Heart left ventricle (tissue), 13 donors: ENCODE data around the gene GABPA.

Experiments
- CTCF ChIP-seq, 12 donors: fragments of 200-600 bp; sonication (generic) in 4 of 12; IDR thresholded peaks; one replicate each; pipeline versions ENCODE4 v1.5.0 to v1.8.0; 2018 to 2022; ENCODE audit warnings: antibody characterized with exemption in 12 of 12, mild to moderate bottlenecking in 5 of 12
- POLR2A ChIP-seq, 2 donors: fragments of 450-650 bp; IDR thresholded peaks; one replicate each; pipeline ENCODE4 v1.6.1; 2017; ENCODE audit warnings: antibody characterized with exemption in 2 of 2, mild to moderate bottlenecking in 2 of 2, moderate library complexity in 2 of 2
- donor health status: ischemic (EF 13 %, LVEDD 7.1; RV severe dilation, severe dysfunction).
- donor health status: DM: no; HTN: yes; CAD: no.
- donor health status: DM: no; HTN: no; CAD: no.
- donor health status: ischemic (EF 25% LVEDD 6.9; RV normal size, moderate dysfunction).
- donor health status: ischemic (EF 25% LVEDD 5.7; RV mildly dilated, moderate dysfunction).
- donor health status: ischemic (EF 35%, LVEDD 5.7; RV mildly dilated, moderate dysfunction).
- donor health status: nonischemic (EF 11% LVEDD 7.7; RV severe dilation, severe dysfunction).
- donor health status: DM: yes; HTN: yes; CAD: no.
- donor health status: PGD.
- donor health status: ischemic (EF 29% LVEDD 5.4; RV normal size, mild dysfunction).
- donor health status: nonischemic (EF 23%, LVEDD 6.1; RV moderate dilation, normal function).

- no peak for TF ChIP-seq POLR2A (IDR thresholded peaks at IDR 0.05)
- no peak for TF ChIP-seq CTCF (IDR thresholded peaks at IDR 0.05)
Observed at GRCh38 chr21:25701529-25701928, 33.2 kb upstream of the GABPA start.
